T-helper 2 cell treated with Interferon-gamma antibody and Interleukin-4, amounts not matched to agents 5 μg/mL and 100 μg/mL, for 36 hours (primary cell): ENCODE results near the gene DYRK3.
"Not testable (repeated sequence)": the region's sequence is repeated elsewhere in the genome, so short reads cannot be mapped to it uniquely, and the experiment has no call there.

Source experiments
- DNase-seq: peaks from one replicate; pipeline ENCODE4 v3.0.0; 2021; ENCODE audit warnings: low spot score
- H3K27ac Mint-ChIP-seq: one replicate; pipeline ENCODE4 v1.8.0; 2021; ENCODE audit warnings: mild to moderate bottlenecking, mixed read lengths
- H3K27me3 Mint-ChIP-seq: one replicate; pipeline ENCODE4 v1.8.0; 2021; ENCODE audit warnings: low read depth, mixed read lengths
- H3K36me3 Mint-ChIP-seq: one replicate; pipeline ENCODE4 v1.8.0; 2021; ENCODE audit warnings: low read depth, mixed read lengths
- H3K4me1 Mint-ChIP-seq: one replicate; pipeline ENCODE4 v1.8.0; 2021; ENCODE audit warnings: low read depth, mixed read lengths
- H3K4me3 Mint-ChIP-seq: one replicate; pipeline ENCODE4 v1.8.0; 2022; ENCODE audit warnings: mild to moderate bottlenecking, moderate library complexity, mixed read lengths
- H3K9me3 Mint-ChIP-seq: one replicate; pipeline ENCODE4 v1.8.0; 2021; ENCODE audit warnings: mixed read lengths

DYRK3 gene

GRCh38 chr1:206606867-206607266 lies 28.5 kb upstream of the DYRK3 start:
- no peaks in the 10 kb centered on the region for H3K9me3 Mint-ChIP-seq
- H3K36me3 Mint-ChIP-seq: peaks cover 35% of the 10 kb centered on the region
- H3K4me1 Mint-ChIP-seq: peaks cover 24% of the 10 kb centered on the region
- no peak for DNase-seq
- H3K27ac Mint-ChIP-seq: no peak overlapping the region
- H3K27me3 Mint-ChIP-seq: no peaks in the 10 kb centered on the region
- no peak overlapping the region for H3K4me3 Mint-ChIP-seq

GRCh38 chr1:206608108-206608698 lies 27.1 kb upstream of the DYRK3 start:
- Mint-ChIP-seq H3K4me3 (no peak overlapping the region), H3K36me3 (peaks cover 30% of the 10 kb centered on the region), H3K9me3 (no peaks in the 10 kb centered on the region), H3K4me1 (peaks cover 26% of the 10 kb centered on the region), H3K27me3 (no peaks in the 10 kb centered on the region), H3K27ac (peak overlapping the region; percentile 38)
- peak; percentile 33 for DNase-seq

GRCh38 chr1:206609229-206609991 lies 25.9 kb upstream of the DYRK3 start:
- peak overlapping the region; percentile 29 for H3K27ac Mint-ChIP-seq
- DNase-seq: peak; percentile 16
- peaks cover 26% of the 10 kb centered on the region for H3K36me3 Mint-ChIP-seq
- peaks cover 26% of the 10 kb centered on the region for H3K4me1 Mint-ChIP-seq
- peak overlapping the region; percentile 5 for H3K4me3 Mint-ChIP-seq
- H3K9me3 Mint-ChIP-seq: no peaks in the 10 kb centered on the region
- H3K27me3 Mint-ChIP-seq: no peaks in the 10 kb centered on the region

GRCh38 chr1:206612129-206612876 lies 23.0 kb upstream of the DYRK3 start, which contains the start of gene EIF2D:
EIF2D (minus strand) TSS chr1:206612465; CDS start chr1:206612342, 123 bp downstream.
- Mint-ChIP-seq H3K27me3 (no peaks in the 10 kb centered on the region), H3K9me3 (no peaks in the 10 kb centered on the region), H3K36me3 (peaks cover 19% of the 10 kb centered on the region), H3K4me3 (peak within 1 kb of the TSS; percentile 98), H3K27ac (peak within 1 kb of the TSS; percentile 92), H3K4me1 (peaks cover 26% of the 10 kb centered on the region)
- peak; percentile 89 for DNase-seq

GRCh38 chr1:206626396-206626795 lies 8.9 kb upstream of the DYRK3 start:
- not testable (repeated sequence) for H3K4me3 Mint-ChIP-seq, H3K4me1 Mint-ChIP-seq, DNase-seq, H3K27ac Mint-ChIP-seq, H3K9me3 Mint-ChIP-seq, H3K36me3 Mint-ChIP-seq
- H3K27me3 Mint-ChIP-seq: peaks cover 18% of the 10 kb centered on the region

- H3K27me3 Mint-ChIP-seq: peaks cover 23% of the 10 kb centered on the region
- H3K4me3 Mint-ChIP-seq: no peak overlapping the region
- H3K27ac Mint-ChIP-seq: no peak overlapping the region
- DNase-seq: no peak
- no peaks in the 10 kb centered on the region for H3K36me3 Mint-ChIP-seq
- H3K4me1 Mint-ChIP-seq: peaks cover 2% of the 10 kb centered on the region
- H3K9me3 Mint-ChIP-seq: no peaks in the 10 kb centered on the region
Measured at GRCh38 chr1:206628916-206629315, 6.4 kb upstream of the DYRK3 start.

GRCh38 chr1:206631085-206631509 lies 4.2 kb upstream of the DYRK3 start:
- H3K9me3 Mint-ChIP-seq: no peaks in the 10 kb centered on the region
- H3K4me1 Mint-ChIP-seq: peaks cover 15% of the 10 kb centered on the region
- no peak overlapping the region for H3K4me3 Mint-ChIP-seq
- no peak for DNase-seq
- H3K36me3 Mint-ChIP-seq: no peaks in the 10 kb centered on the region
- peaks cover 21% of the 10 kb centered on the region for H3K27me3 Mint-ChIP-seq
- no peak overlapping the region for H3K27ac Mint-ChIP-seq

GRCh38 chr1:206633708-206634121 lies 1.6 kb upstream of the DYRK3 start:
- no peaks in the 10 kb centered on the region for H3K36me3 Mint-ChIP-seq
- H3K9me3 Mint-ChIP-seq: no peaks in the 10 kb centered on the region
- peaks cover 27% of the 10 kb centered on the region for H3K4me1 Mint-ChIP-seq
- no peak overlapping the region for H3K4me3 Mint-ChIP-seq
- no peak for DNase-seq
- H3K27me3 Mint-ChIP-seq: peaks cover 13% of the 10 kb centered on the region
- no peak overlapping the region for H3K27ac Mint-ChIP-seq

- H3K27me3 Mint-ChIP-seq: peaks cover 12% of the 10 kb centered on the region
- H3K27ac Mint-ChIP-seq: peak overlapping the region; percentile 87
- peaks cover 27% of the 10 kb centered on the region for H3K4me1 Mint-ChIP-seq
- no peaks in the 10 kb centered on the region for H3K9me3 Mint-ChIP-seq
- peak overlapping the region; percentile 84 for H3K4me3 Mint-ChIP-seq
- peak; percentile 74 for DNase-seq
- peaks cover 1% of the 10 kb centered on the region for H3K36me3 Mint-ChIP-seq
Measured at GRCh38 chr1:206634365-206635079, 814 bp upstream of the DYRK3 start.

GRCh38 chr1:206635978-206636345 lies 626 bp downstream of the DYRK3 start:
- peak; percentile 10 for DNase-seq
- H3K27ac Mint-ChIP-seq: no peak overlapping the region
- peak overlapping the region; percentile 84 for H3K4me3 Mint-ChIP-seq

GRCh38 chr1:206636671-206637070 lies 1.3 kb downstream of the DYRK3 start:
- peak overlapping the region; percentile 84 for H3K4me3 Mint-ChIP-seq
- H3K27me3 Mint-ChIP-seq: peaks cover 9% of the 10 kb centered on the region
- H3K27ac Mint-ChIP-seq: no peak overlapping the region
- no peak for DNase-seq
- H3K9me3 Mint-ChIP-seq: no peaks in the 10 kb centered on the region
- H3K4me1 Mint-ChIP-seq: peaks cover 27% of the 10 kb centered on the region
- H3K36me3 Mint-ChIP-seq: peaks cover 3% of the 10 kb centered on the region

More at GRCh38 chr1:206635978-206636345, 626 bp downstream of the DYRK3 start:
- no peaks in the 10 kb centered on the region for H3K9me3 Mint-ChIP-seq
- H3K4me1 Mint-ChIP-seq: peaks cover 27% of the 10 kb centered on the region
- peaks cover 3% of the 10 kb centered on the region for H3K36me3 Mint-ChIP-seq
- peaks cover 9% of the 10 kb centered on the region for H3K27me3 Mint-ChIP-seq

- H3K36me3 Mint-ChIP-seq: peaks cover 3% of the 10 kb centered on the region
- H3K4me1 Mint-ChIP-seq: peaks cover 27% of the 10 kb centered on the region
- no peak for DNase-seq
- no peak overlapping the region for H3K4me3 Mint-ChIP-seq
- no peaks in the 10 kb centered on the region for H3K9me3 Mint-ChIP-seq
- H3K27ac Mint-ChIP-seq: no peak overlapping the region
- peaks cover 5% of the 10 kb centered on the region for H3K27me3 Mint-ChIP-seq
Measured at GRCh38 chr1:206637605-206638004, 2.3 kb downstream of the DYRK3 start.

GRCh38 chr1:206642074-206642473 lies 6.7 kb downstream of the DYRK3 start:
- not testable (repeated sequence) for H3K4me3 Mint-ChIP-seq, H3K4me1 Mint-ChIP-seq, H3K9me3 Mint-ChIP-seq, H3K27me3 Mint-ChIP-seq, DNase-seq, H3K27ac Mint-ChIP-seq, H3K36me3 Mint-ChIP-seq
